ENCODE results near the gene IVD.
"Not testable (repeated sequence)": the region's sequence is repeated elsewhere in the genome, so short reads cannot be mapped to it uniquely, and the experiment has no call there.

The IVD gene

GRCh38 chr15:40439960-40440742 lies 34.6 kb downstream of the IVD start:
- no peak for DNase-seq

GRCh38 chr15:40440743-40441564 lies 35.4 kb downstream of the IVD start, which contains the start of gene BAHD1:
Gene BAHD1 (plus strand): TSS chr15:40440953. CDS start chr15:40458465, 17,512 bp downstream.
- DNase-seq, result peak; percentile 80

- no peak for DNase-seq
Observed at GRCh38 chr15:40441565-40442531, 36.3 kb downstream of the IVD start.

- no peak for DNase-seq
Observed at GRCh38 chr15:40443255-40443654, 37.7 kb downstream of the IVD start.

GRCh38 chr15:40443846-40444245 lies 38.3 kb downstream of the IVD start:
- DNase-seq, result no peak

GRCh38 chr15:40444736-40445135 lies 39.1 kb downstream of the IVD start:
- DNase-seq, result no peak

- no peak for DNase-seq
Observed at GRCh38 chr15:40445421-40445922, 39.9 kb downstream of the IVD start.

- DNase-seq, result no peak
Observed at GRCh38 chr15:40446144-40446543, 40.5 kb downstream of the IVD start.

- no peak for DNase-seq
Observed at GRCh38 chr15:40448354-40448753, 42.8 kb downstream of the IVD start.

- no peak for DNase-seq
Observed at GRCh38 chr15:40449275-40449674, 43.7 kb downstream of the IVD start.

- DNase-seq, result no peak
Observed at GRCh38 chr15:40450047-40450446, 44.5 kb downstream of the IVD start.

- DNase-seq, result no peak
Observed at GRCh38 chr15:40451527-40452158, 46.0 kb downstream of the IVD start.

GRCh38 chr15:40452296-40453090 lies 46.9 kb downstream of the IVD start:
- no peak for DNase-seq

- not testable (repeated sequence) for DNase-seq
Observed at GRCh38 chr15:40453941-40454340, 48.3 kb downstream of the IVD start.

- DNase-seq, result no peak
Observed at GRCh38 chr15:40454904-40455391, 49.4 kb downstream of the IVD start.

GRCh38 chr15:40456299-40456712 lies 50.7 kb downstream of the IVD start:
- DNase-seq, result no peak

- no peak for DNase-seq
Observed at GRCh38 chr15:40456738-40457137, 51.1 kb downstream of the IVD start.

GRCh38 chr15:40458495-40459371 lies 53.1 kb downstream of the IVD start:
- no peak for DNase-seq

GRCh38 chr15:40459391-40460015 lies 53.9 kb downstream of the IVD start:
- no peak for DNase-seq

GRCh38 chr15:40460404-40460803 lies 54.8 kb downstream of the IVD start:
- DNase-seq, result no peak
